H1 (cell line): Measurements from ENCODE around the gene CLASP2.

ENCODE experiments used
- EZH2 ChIP-seq: fragments of 200-600 bp; sonication (generic); IDR thresholded peaks from 2 replicates; pipeline ENCODE4 v1.7.1; 2012; ENCODE audit warnings: low read depth, mild to moderate bottlenecking, moderate library complexity, low read length, inconsistent platforms; ENCODE audit not compliant: severe bottlenecking
- NRF1 ChIP-seq: IDR thresholded peaks from 2 replicates; pipeline ENCODE4 v1.6.1; 2011; ENCODE audit warnings: mild to moderate bottlenecking, low read depth, low read length, improper control_type of control experiment
- SIN3A ChIP-seq, 2 experiments: IDR thresholded peaks in 1 of 2; conservative IDR thresholded peaks in 1 of 2; 2 replicates each; pipeline ENCODE4 v1.6.1; 2011 to 2012; ENCODE audit warnings: low read length in 2 of 2, improper control_type of control experiment in 1 of 2, low read depth in 1 of 2, mild to moderate bottlenecking in 1 of 2

GRCh38 chr3:33488683-33489082 lies 229.4 kb downstream of the CLASP2 start:
- TF ChIP-seq EZH2, result no peak
- TF ChIP-seq SIN3A (conservative IDR thresholded peaks at IDR 0.05 in 1 of 2, IDR thresholded peaks at IDR 0.05 in 1 of 2; ENCODE audit: low read depth in 1 of 2, low read length in 2 of 2), result no peak
- TF ChIP-seq NRF1, result no peak
